Fibroblast of pulmonary artery (primary cell): Measurements from ENCODE around the gene ADAMTSL2.

Experiments
- DNase-seq: peaks from one replicate; pipeline ENCODE4 v3.0.0-alpha.2; 2010; ENCODE audit warnings: low read depth
- H3K4me3 ChIP-seq: replicated peaks from 2 replicates; pipeline ENCODE4 v1.5.1; 2011; ENCODE audit warnings: low read depth, mild to moderate bottlenecking, control low read depth, low read length, moderate library complexity
- TF ChIP-seq, protein P1 (sequence below): IDR thresholded peaks from 2 replicates; pipeline ENCODE4 v1.5.1; 2011; ENCODE audit warnings: mild to moderate bottlenecking, control low read depth, low read length, inconsistent platforms; ENCODE audit errors: missing control alignments

The ADAMTSL2 gene

DNA sequence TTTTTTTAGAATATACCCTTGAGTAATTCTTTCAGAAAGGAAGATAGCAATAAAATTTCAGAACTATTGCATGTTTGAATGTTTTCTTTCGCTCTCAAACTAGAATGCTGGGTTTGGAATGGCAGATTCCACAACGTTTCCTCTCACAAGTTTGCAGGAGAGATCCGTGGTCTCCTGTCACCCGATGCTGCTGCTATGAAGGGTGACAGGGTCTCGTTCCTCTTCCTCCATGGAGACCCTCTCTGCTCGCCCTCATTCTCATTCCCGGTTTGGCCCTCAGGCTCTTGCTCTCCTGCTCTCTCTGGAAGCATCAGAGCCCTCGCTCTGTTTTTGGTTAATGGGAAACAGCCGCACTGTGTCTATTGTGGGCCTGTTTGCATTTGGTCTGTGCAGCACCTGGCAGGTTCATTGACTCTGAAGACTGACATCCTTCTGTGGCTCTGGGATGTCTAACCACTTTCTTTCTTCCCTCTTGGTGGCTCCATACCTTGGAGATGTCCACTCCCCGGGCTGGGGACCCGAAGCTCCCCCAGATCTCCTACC is 87.3 kb downstream of the ADAMTSL2 start:
- TF ChIP-seq, protein P1, sequence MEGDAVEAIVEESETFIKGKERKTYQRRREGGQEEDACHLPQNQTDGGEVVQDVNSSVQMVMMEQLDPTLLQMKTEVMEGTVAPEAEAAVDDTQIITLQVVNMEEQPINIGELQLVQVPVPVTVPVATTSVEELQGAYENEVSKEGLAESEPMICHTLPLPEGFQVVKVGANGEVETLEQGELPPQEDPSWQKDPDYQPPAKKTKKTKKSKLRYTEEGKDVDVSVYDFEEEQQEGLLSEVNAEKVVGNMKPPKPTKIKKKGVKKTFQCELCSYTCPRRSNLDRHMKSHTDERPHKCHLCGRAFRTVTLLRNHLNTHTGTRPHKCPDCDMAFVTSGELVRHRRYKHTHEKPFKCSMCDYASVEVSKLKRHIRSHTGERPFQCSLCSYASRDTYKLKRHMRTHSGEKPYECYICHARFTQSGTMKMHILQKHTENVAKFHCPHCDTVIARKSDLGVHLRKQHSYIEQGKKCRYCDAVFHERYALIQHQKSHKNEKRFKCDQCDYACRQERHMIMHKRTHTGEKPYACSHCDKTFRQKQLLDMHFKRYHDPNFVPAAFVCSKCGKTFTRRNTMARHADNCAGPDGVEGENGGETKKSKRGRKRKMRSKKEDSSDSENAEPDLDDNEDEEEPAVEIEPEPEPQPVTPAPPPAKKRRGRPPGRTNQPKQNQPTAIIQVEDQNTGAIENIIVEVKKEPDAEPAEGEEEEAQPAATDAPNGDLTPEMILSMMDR = no peak
- no peak for DNase-seq
- no peak overlapping the region for H3K4me3 ChIP-seq

DNA sequence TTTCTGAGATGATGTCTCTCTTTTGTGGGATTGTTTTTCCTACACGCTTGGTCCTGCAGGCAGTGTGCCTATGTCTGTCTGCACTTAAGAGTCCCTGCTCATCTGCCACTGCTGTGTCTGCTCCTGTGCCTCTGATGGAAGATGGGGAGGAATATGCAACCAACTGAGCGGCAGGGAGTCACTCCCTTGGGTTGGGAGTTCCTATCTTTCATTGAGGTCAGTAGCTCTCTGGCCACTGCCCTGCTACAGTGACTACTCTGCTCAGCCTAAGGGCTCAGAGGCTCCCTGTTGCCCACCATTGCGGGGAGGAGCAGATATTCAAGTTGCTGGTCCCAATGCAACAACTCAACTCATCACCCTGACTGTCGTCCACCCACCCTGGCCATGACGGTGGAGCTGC is 88.1 kb downstream of the ADAMTSL2 start:
- H3K4me3 ChIP-seq = no peak overlapping the region
- TF ChIP-seq, protein P1 = no peak

More for the DNA sequence above, 88.1 kb downstream of the ADAMTSL2 start:
- DNase-seq = no peak
